GM18909 (cell line): ENCODE data around the gene TMEM256.

Experiments
- ATAC-seq: cut with Tn5 transposase; IDR thresholded peaks from one replicate; pipeline ENCODE4 v1.9.1; 2021; ENCODE audit warnings: mild to moderate bottlenecking; ENCODE audit not compliant: unreplicated experiment, poor library complexity

Gene TMEM256

DNA sequence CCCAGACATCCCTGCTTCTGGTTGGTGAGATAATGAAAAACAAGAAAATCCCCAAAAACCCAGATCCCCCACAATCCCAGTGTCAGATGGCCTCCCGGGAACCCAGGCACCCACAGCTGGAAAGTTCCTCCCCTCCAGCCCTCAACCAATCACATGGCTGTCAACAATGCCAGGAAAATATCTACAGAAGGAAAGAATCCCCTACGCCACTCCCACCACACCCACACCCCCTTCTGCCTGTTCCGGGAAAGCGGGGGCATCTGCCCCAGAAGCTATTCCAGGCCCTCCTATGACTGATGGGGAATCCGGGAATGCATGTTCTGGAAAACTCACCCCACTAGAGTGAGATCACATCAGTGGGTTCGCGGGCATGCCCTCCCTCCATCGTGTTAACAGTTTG is 47.1 kb downstream of the TMEM256 start:
- ATAC-seq = no peak

GRCh38 chr17:7356072-7356549 is 47.8 kb downstream of the TMEM256 start:
- ATAC-seq = no peak

- ATAC-seq = no peak
These were observed 48.3 kb downstream of the TMEM256 start for GRCh38 chr17:7355573-7355972.

DNA sequence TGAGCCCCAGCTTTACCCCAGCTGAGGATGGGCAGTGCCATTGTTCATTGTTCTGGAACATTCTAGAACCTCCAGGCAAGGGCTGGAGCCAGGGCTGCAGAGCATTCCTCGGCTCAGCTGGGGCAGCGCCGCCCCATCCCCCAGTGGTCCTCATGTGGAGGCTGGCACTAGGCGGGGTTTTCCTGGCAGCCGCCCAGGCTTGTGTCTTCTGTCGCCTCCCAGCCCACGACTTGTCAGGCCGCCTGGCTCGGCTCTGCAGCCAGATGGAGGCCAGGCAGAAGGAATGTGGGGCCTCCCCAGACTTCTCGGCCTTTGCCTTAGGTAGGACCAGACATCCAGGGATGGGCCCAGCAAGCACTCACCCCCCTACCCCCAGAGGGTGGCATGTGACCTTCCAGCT is 48.8 kb downstream of the TMEM256 start, which contains the start of gene TMEM95:
Gene TMEM95 (plus strand): TSS at position 104 of the 400 bp plus-strand sequence. CDS start 49 bp downstream, at position 153.
- no peak for ATAC-seq

DNA sequence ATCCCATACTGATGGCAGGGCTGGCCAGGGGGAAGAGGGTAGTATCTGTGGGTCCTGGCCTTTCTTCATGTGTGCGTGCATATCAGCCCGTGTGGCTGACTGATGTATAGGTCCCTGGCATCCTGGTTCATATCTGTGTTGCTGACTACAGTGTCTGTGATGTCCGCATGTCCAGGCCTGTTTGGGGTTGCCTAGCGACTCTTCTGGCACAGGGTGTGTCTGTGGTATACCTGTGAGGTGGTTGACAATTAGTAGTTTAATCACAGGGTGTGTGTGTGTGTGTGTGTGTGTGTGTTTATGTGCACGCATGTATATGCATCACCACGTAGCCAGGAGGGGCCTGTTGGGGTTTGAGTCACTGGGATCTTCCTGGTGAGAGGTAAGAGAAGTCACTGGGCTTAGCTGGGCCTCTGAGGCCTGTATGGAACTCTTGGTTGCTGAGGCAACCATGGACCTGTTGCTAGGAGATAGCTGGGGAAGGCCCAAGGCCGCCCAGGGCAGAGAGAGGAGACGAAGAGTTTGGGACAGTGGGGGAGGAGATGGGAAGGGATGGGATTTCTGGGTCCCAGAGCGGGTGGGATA is 49.5 kb downstream of the TMEM256 start:
- ATAC-seq = no peak
